B cell (primary cell): ENCODE data around the gene RPS23. TPM values are rescaled to one million over a fixed set of nuclear protein-coding genes. Genes with fewer than 3 reads are reported as not detected.
A peak's percentile ranks its signal among the peaks of the same experiment; 100 is the strongest.

Experiments
- ATAC-seq: fragments of 200-7000 bp; cut with Tn5 transposase; one replicate; pipeline ENCODE4 v1.10.0; 2021; ENCODE audit warnings: low read depth, mild to moderate bottlenecking, moderate number of reproducible peaks, moderate library complexity
- CTCF ChIA-PET: fragments of 350-600 bp; sonication (Branson Sonifier 250); formaldehyde crosslinking; loops from one replicate; lab custom pipeline; 2021; ENCODE audit warnings: antibody characterized with exemption, inconsistent platforms; lab: Charles Lee
- POLR2A ChIA-PET: fragments of 350-600 bp; sonication (Branson Sonifier 250); formaldehyde crosslinking; loops from one replicate; lab custom pipeline; 2021; ENCODE audit warnings: antibody characterized with exemption; lab: Charles Lee
- DNase-seq: peaks from one replicate; pipeline ENCODE4 v3.0.0; 2013
- H2AFZ ChIP-seq: 2 replicates; pipeline ENCODE4 v1.6.1; 2012; ENCODE audit warnings: mild to moderate bottlenecking, low read depth, low read length; ENCODE audit not compliant: insufficient read depth, poor library complexity, severe bottlenecking
- H3K27ac ChIP-seq, 2 donors: 1 replicate in 1 of 2; 2 replicates in 1 of 2; pipeline ENCODE4 v1.5.1; 2012 to 2013; ENCODE audit warnings: low read length in 2 of 2, mild to moderate bottlenecking in 2 of 2, moderate library complexity in 1 of 2
- H3K27me3 ChIP-seq, 4 experiments: fragments of 200-600 bp in 1 of 4; sonication (generic) in 1 of 4; replicated peaks in 1 of 4; 1 replicate in 2 of 4; 2 replicates in 2 of 4; pipeline versions ENCODE4 v1.6.1 to v1.7.0; 2013 to 2016; ENCODE audit warnings: low read length in 3 of 4, mild to moderate bottlenecking in 2 of 4, mixed read lengths in 1 of 4, moderate library complexity in 1 of 4; ENCODE audit not compliant: insufficient read depth in 4 of 4, control insufficient read depth in 3 of 4; ENCODE audit errors: control extremely low read depth in 1 of 4
- H3K36me3 ChIP-seq, 2 experiments: replicated peaks in 1 of 2; 1 replicate in 1 of 2; 2 replicates in 1 of 2; pipeline versions ENCODE4 v1.6.1 to v1.7.1; 2013; ENCODE audit warnings: low read length in 1 of 2; ENCODE audit not compliant: insufficient read depth in 2 of 2, control insufficient read depth in 1 of 2; ENCODE audit errors: control extremely low read depth in 1 of 2, extremely low read depth in 1 of 2
- H3K4me1 ChIP-seq, 2 donors: fragments of 200-600 bp in 1 of 2; sonication (generic) in 1 of 2; 1 replicate in 1 of 2; 2 replicates in 1 of 2; pipeline versions ENCODE4 v1.5.1 to v1.6.1; 2013 to 2017; ENCODE audit warnings: low read length in 2 of 2; ENCODE audit not compliant: control insufficient read depth in 2 of 2, insufficient read depth in 2 of 2
- H3K4me2 ChIP-seq: replicated peaks from 2 replicates; pipeline ENCODE3; 2012; ENCODE audit warnings: mild to moderate bottlenecking, low read depth, low read length; ENCODE audit not compliant: poor library complexity, severe bottlenecking
- H3K4me3 ChIP-seq, 5 experiments: fragments of 200-600 bp in 1 of 5; sonication (generic) in 1 of 5; 1 replicate in 3 of 5; 2 replicates in 2 of 5; pipeline versions ENCODE4 v1.5.1 to v1.7.0; 2011 to 2016; ENCODE audit warnings: low read length in 4 of 5, mild to moderate bottlenecking in 4 of 5, low read depth in 2 of 5, control low read depth in 1 of 5, moderate library complexity in 1 of 5; ENCODE audit not compliant: insufficient read depth in 1 of 5; ENCODE audit errors: control extremely low read depth in 1 of 5, extremely low read depth in 1 of 5
- H3K79me2 ChIP-seq: fragments of 200-600 bp; sonication (generic); one replicate; pipeline ENCODE4 v1.6.0; 2016; ENCODE audit warnings: low read length; ENCODE audit not compliant: control insufficient read depth, insufficient read depth
- H3K9ac ChIP-seq: fragments of 200-600 bp; sonication (generic); 2 replicates; pipeline ENCODE4 v1.6.1; 2017; ENCODE audit warnings: mild to moderate bottlenecking, low read length, moderate library complexity
- H3K9me3 ChIP-seq, 3 donors: one replicate each; pipeline versions ENCODE4 v1.6.1 to v1.7.1; 2013; ENCODE audit warnings: low read length in 2 of 3; ENCODE audit not compliant: control insufficient read depth in 2 of 3, insufficient read depth in 1 of 3; ENCODE audit errors: control extremely low read depth in 1 of 3
- H4K20me1 ChIP-seq: 2 replicates; pipeline ENCODE4 v1.6.0; 2012; ENCODE audit warnings: mild to moderate bottlenecking, low read length; ENCODE audit not compliant: insufficient read depth, control insufficient read depth, poor library complexity, severe bottlenecking
- H3K27ac Mint-ChIP-seq: one replicate; pipeline ENCODE4 v1.8.0; 2021; ENCODE audit warnings: mixed read lengths
- H3K27me3 Mint-ChIP-seq: one replicate; pipeline ENCODE4 v1.8.0; 2021; ENCODE audit warnings: mixed read lengths
- H3K4me1 Mint-ChIP-seq: one replicate; pipeline ENCODE4 v1.8.0; 2021; ENCODE audit warnings: mixed read lengths
- H3K4me3 Mint-ChIP-seq: one replicate; pipeline ENCODE4 v1.8.0; 2021; ENCODE audit warnings: mixed read lengths
- H3K9me3 Mint-ChIP-seq: one replicate; pipeline ENCODE4 v1.8.0; 2022; ENCODE audit warnings: mixed read lengths; ENCODE audit not compliant: insufficient read depth
- CTCF ChIP-seq: fragments of 200-600 bp; IDR thresholded peaks from one replicate; pipeline ENCODE4 v1.8.0; 2022; ENCODE audit warnings: antibody characterized with exemption, mild to moderate bottlenecking
- EZH2 ChIP-seq: IDR thresholded peaks from 2 replicates; pipeline ENCODE4 v1.6.1; 2012; ENCODE audit warnings: borderline replicate concordance, low read depth, mild to moderate bottlenecking, moderate library complexity, low read length; ENCODE audit not compliant: insufficient read depth, poor library complexity, severe bottlenecking
- WGBS: methylation state at CpG from one replicate; pipeline ENCODE4 v1.1.5; 2013; ENCODE audit warnings: missing lambda C conversion rate; ENCODE audit not compliant: insufficient coverage; 5-methylcytosine and 5-hydroxymethylcytosine counted together
- intact Hi-C: fragments of 100-400 bp; cut with micrococcal nuclease; formaldehyde crosslinking; loops from one replicate; pipeline ENCODE4 v1.10.0; 2022
- polyA plus RNA-seq: library from polyadenylated mRNA; depleted of rRNA; stranded (reverse); fragments of >200 nt; gene quantifications from 2 replicates; pipeline ENCODE4 v1.2.3, GENCODE V29; 2012
- total RNA-seq, 2 donors: library from RNA; stranded (reverse); fragments of 120-200 nt in 1 of 2; gene quantifications; 1 replicate in 1 of 2; 2 replicates in 1 of 2; pipeline versions ENCODE4 v1.2.3 to v1.2.4, GENCODE V29; 2013 to 2022

RPS23 gene
- total and polyA plus RNA-seq, 2 donors (not counting 1 experiment from before 2014, with no cell fraction given), result 3,420 to 9,595 TPM

GRCh38 chr5:82283893-82284292 is 5.7 kb upstream of the RPS23 start:
- Histone ChIP-seq H3K4me1 (peaks cover 4% of the 10 kb centered on the region in 2 donors), H2AFZ (no peak overlapping the region), H3K27ac (no peak overlapping the region), H3K4me2 (no peak overlapping the region), H3K4me3 (no peak overlapping the region), H4K20me1 (no peaks in the 10 kb centered on the region), H3K36me3 (no peaks in the 10 kb centered on the region), H3K27me3 (no peaks in the 10 kb centered on the region), H3K9me3 (no peaks in the 10 kb centered on the region), H3K79me2 (no peaks in the 10 kb centered on the region), H3K9ac (no peak overlapping the region)
- Mint-ChIP-seq H3K9me3 (no peaks in the 10 kb centered on the region), H3K4me1 (peaks cover 3% of the 10 kb centered on the region), H3K4me3 (no peak overlapping the region), H3K27me3 (no peaks in the 10 kb centered on the region), H3K27ac (no peak overlapping the region)
- no peak for DNase-seq
- intact Hi-C loops, result no loop called here
- ChIA-PET CTCF (interaction anchor here (0.7 kb wide), 1 partner anchor 12 kb away, joined by 3 read pairs; no protein-coding TSS in a partner anchor), POLR2A (no interaction called here)
- WGBS, result 86% methylated on average over 1 of the region's 2 CpGs
- no peak for TF ChIP-seq CTCF
- no peak for ATAC-seq

DNA sequence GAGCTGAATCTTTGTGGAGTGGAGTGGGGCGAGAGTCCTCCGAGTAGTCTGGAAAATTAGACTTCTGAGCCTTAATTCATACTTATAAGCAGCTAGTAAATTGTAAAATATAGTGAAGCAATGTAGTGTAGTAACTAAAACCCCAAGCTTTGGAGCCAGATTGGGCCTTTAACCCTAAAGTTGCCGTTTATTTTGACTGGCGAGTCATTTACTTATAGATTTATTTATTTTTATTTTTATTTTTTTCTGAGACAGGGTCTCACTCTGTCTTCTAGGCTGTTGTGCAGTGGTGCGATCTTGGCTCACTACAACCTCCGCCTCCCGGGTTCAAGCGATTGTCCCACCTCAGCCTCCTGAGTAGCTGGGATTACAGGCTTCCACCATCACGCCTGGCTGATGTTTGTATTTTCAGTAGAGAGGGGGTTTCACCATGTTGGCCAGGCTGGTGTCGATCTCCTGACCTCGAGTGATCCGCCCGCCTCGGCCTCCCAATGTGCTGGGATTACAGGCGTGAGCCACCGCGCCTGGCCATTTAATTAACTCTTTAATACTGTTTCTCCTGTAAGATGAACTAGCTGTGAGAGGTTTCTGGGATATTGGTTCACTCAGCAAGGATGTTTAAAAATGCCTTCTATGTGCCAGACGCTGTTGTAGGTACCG is 687 bp upstream of the RPS23 start:
- H3K79me2 ChIP-seq, result peaks cover 28% of the 10 kb centered on the region

More for the DNA sequence above, 687 bp upstream of the RPS23 start:
- no peak for TF ChIP-seq CTCF
- no peak for TF ChIP-seq EZH2
- Histone ChIP-seq H3K27me3 (no peaks in the 10 kb centered on the region), H4K20me1 (peaks cover 6% of the 10 kb centered on the region), H3K9me3 (no peaks in the 10 kb centered on the region), H3K36me3 (peaks cover 5 to 29% of the 10 kb centered on the region in 2 experiments), H2AFZ (peak overlapping the region; percentile 82), H3K4me2 (peak overlapping the region; percentile 82), H3K4me1 (peaks cover 22% of the 10 kb centered on the region in 2 donors), H3K9ac (peak overlapping the region; percentile 94), H3K4me3 (peak overlapping the region; percentile 80 to 98 (median 89)), H3K27ac (peak overlapping the region; percentile 82 to 89)
- ChIA-PET POLR2A (interaction anchor here (0.6 to 1.0 kb wide), 3 partner anchors 391 to 1045 kb away, joined by 3 to 9 read pairs (median 4); no protein-coding TSS in a partner anchor), CTCF (interaction anchor here (1.1 to 1.8 kb wide), 3 partner anchors 20 to 980 kb away, joined by 4 to 7 read pairs (median 4); partner anchors contain the start of gene ZCCHC9)
- Mint-ChIP-seq H3K27me3 (no peaks in the 10 kb centered on the region), H3K27ac (peak overlapping the region; percentile 94), H3K4me3 (peak overlapping the region; percentile 91), H3K9me3 (no peaks in the 10 kb centered on the region), H3K4me1 (peaks cover 32% of the 10 kb centered on the region)
- no peak for ATAC-seq
- DNase-seq, result no peak
- 75% methylated on average over 4 of the region's 19 CpGs for WGBS
- intact Hi-C loops, result loop anchor here (1.0 to 10.0 kb wide), 6 partner anchors 112 to 1627 kb away; partner anchors contain the start of genes DHFR and MSH3
